Ovary (tissue), 3 donors: ENCODE measurements around the gene PITPNM3.

ENCODE experiments used
- POLR2A ChIP-seq: fragments of 450-650 bp; IDR thresholded peaks from one replicate; pipeline ENCODE4 v1.6.1; 2017; ENCODE audit warnings: antibody characterized with exemption, mild to moderate bottlenecking, moderate library complexity
- TF ChIP-seq, protein P1 (sequence below), 3 donors: fragments of 450-650 bp in 2 of 3; fragments of 200-600 bp in 1 of 3; IDR thresholded peaks; one replicate each; pipeline versions ENCODE4 v1.5.1 to v1.8.0; 2016 to 2022; ENCODE audit warnings: antibody characterized with exemption in 3 of 3, mild to moderate bottlenecking in 1 of 3
- donor health status: DM: no; HTN: no; CAD: no.

- TF ChIP-seq POLR2A, result no peak
- TF ChIP-seq, protein P1, sequence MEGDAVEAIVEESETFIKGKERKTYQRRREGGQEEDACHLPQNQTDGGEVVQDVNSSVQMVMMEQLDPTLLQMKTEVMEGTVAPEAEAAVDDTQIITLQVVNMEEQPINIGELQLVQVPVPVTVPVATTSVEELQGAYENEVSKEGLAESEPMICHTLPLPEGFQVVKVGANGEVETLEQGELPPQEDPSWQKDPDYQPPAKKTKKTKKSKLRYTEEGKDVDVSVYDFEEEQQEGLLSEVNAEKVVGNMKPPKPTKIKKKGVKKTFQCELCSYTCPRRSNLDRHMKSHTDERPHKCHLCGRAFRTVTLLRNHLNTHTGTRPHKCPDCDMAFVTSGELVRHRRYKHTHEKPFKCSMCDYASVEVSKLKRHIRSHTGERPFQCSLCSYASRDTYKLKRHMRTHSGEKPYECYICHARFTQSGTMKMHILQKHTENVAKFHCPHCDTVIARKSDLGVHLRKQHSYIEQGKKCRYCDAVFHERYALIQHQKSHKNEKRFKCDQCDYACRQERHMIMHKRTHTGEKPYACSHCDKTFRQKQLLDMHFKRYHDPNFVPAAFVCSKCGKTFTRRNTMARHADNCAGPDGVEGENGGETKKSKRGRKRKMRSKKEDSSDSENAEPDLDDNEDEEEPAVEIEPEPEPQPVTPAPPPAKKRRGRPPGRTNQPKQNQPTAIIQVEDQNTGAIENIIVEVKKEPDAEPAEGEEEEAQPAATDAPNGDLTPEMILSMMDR (IDR thresholded peaks at IDR 0.05), result no peak
These were observed 109.7 kb downstream of the PITPNM3 start for GRCh38 chr17:6446516-6447100.
